ENCODE results near the gene DCP2.

The DCP2 gene

GRCh38 chr5:113061846-113062780, 85.5 kb downstream of the DCP2 start:
- Histone ChIP-seq H2BK15ac (ENCODE audit: low read depth, poor library complexity, severe bottlenecking) (no peak overlapping the region), H3K79me1 (replicated peaks; ENCODE audit: low read length, poor library complexity, severe bottlenecking) (peaks cover under 1% of the 10 kb centered on the region), H3K27ac (ENCODE audit: low read length, poor library complexity, severe bottlenecking) (peak overlapping the region; percentile 35), H4K8ac (ENCODE audit: low read length) (no peak overlapping the region), H3K18ac (ENCODE audit: low read depth in 1 of 2, low read length in 2 of 2) (no peak overlapping the region), H3K23ac (ENCODE audit: low read length in 2 of 2) (no peak overlapping the region), H3K14ac (ENCODE audit: low read length in 2 of 2) (no peak overlapping the region), H2BK12ac (ENCODE audit: low read length in 2 of 2) (peak overlapping the region; percentile 23 to 59), H2BK120ac (ENCODE audit: low read depth, low read length) (no peak overlapping the region), H4K91ac (ENCODE audit: low read length) (peak overlapping the region; percentile 32), H3K9ac (ENCODE audit: low read length) (peak overlapping the region; percentile 57), H3K4ac (ENCODE audit: low read depth in 1 of 2, low read length in 2 of 2) (no peak overlapping the region), H3K36me3 (ENCODE audit: control insufficient read depth in 1 of 2, insufficient read depth in 2 of 2, low read depth in 1 of 2, low read length in 2 of 2) (peaks cover 17 to 53% of the 10 kb centered on the region in 2 experiments), H3K27me3 (ENCODE audit: control insufficient read depth in 1 of 2, insufficient read depth in 1 of 2, low read length in 2 of 2) (no peaks in the 10 kb centered on the region), H3K4me2 (ENCODE audit: low read length, poor library complexity, severe bottlenecking) (no peak overlapping the region), H2BK5ac (ENCODE audit: low read depth, low read length, poor library complexity, severe bottlenecking) (no peak overlapping the region), H3K4me3 (ENCODE audit: insufficient read depth in 1 of 2, low read depth in 1 of 2, low read length in 2 of 2) (no peak overlapping the region), H3K9me3 (ENCODE audit: control insufficient read depth, low read length) (no peaks in the 10 kb centered on the region), H2AK5ac (ENCODE audit: low read length, severe bottlenecking) (peak overlapping the region; percentile 96), H2AFZ (ENCODE audit: low read depth, low read length) (no peak overlapping the region), H3K4me1 (ENCODE audit: control insufficient read depth, insufficient read depth, low read depth, low read length) (peaks cover 26% of the 10 kb centered on the region)
- WGBS, result 18% methylated on average over 5 of the region's 5 CpGs
- DNase-seq, result peak; percentile 60

GRCh38 chr5:113062869-113063508, 86.4 kb downstream of the DCP2 start:
- DNase-seq, result no peak
- H3K23ac ChIP-seq (ENCODE audit: low read length in 2 of 2), result no peak overlapping the region
- H4K8ac ChIP-seq (ENCODE audit: low read length), result no peak overlapping the region
- no peak overlapping the region for H2BK120ac ChIP-seq (ENCODE audit: low read depth, low read length)
- no peak overlapping the region for H2BK15ac ChIP-seq (ENCODE audit: low read depth, poor library complexity, severe bottlenecking)
- peak overlapping the region; percentile 35 for H3K27ac ChIP-seq (ENCODE audit: low read length, poor library complexity, severe bottlenecking)
- H3K18ac ChIP-seq (ENCODE audit: low read depth in 1 of 2, low read length in 2 of 2), result peak overlapping the region in 1 of 2 experiments; percentile 67
- H2AFZ ChIP-seq (ENCODE audit: low read depth, low read length), result no peak overlapping the region
- H3K27me3 ChIP-seq (ENCODE audit: control insufficient read depth in 1 of 2, insufficient read depth in 1 of 2, low read length in 2 of 2), result no peaks in the 10 kb centered on the region
- H3K79me1 ChIP-seq (replicated peaks; ENCODE audit: low read length, poor library complexity, severe bottlenecking), result no peaks in the 10 kb centered on the region
- H4K91ac ChIP-seq (ENCODE audit: low read length), result peak overlapping the region; percentile 32
- 97% methylated on average over 4 of the region's 6 CpGs for WGBS
- peak overlapping the region; percentile 57 for H3K9ac ChIP-seq (ENCODE audit: low read length)
- no peak overlapping the region for H3K4me3 ChIP-seq (ENCODE audit: insufficient read depth in 1 of 2, low read depth in 1 of 2, low read length in 2 of 2)
- peaks cover 24 to 53% of the 10 kb centered on the region in 2 experiments for H3K36me3 ChIP-seq (ENCODE audit: control insufficient read depth in 1 of 2, insufficient read depth in 2 of 2, low read depth in 1 of 2, low read length in 2 of 2)
- no peak overlapping the region for H3K14ac ChIP-seq (ENCODE audit: low read length in 2 of 2)
- no peak overlapping the region for H3K4me2 ChIP-seq (ENCODE audit: low read length, poor library complexity, severe bottlenecking)
- H3K9me3 ChIP-seq (ENCODE audit: control insufficient read depth, low read length), result no peaks in the 10 kb centered on the region
- peak overlapping the region in 1 of 2 experiments; percentile 59 for H2BK12ac ChIP-seq (ENCODE audit: low read length in 2 of 2)
- H2AK5ac ChIP-seq (ENCODE audit: low read length, severe bottlenecking), result peak overlapping the region; percentile 43
- no peak overlapping the region for H2BK5ac ChIP-seq (ENCODE audit: low read depth, low read length, poor library complexity, severe bottlenecking)
- no peak overlapping the region for H3K4ac ChIP-seq (ENCODE audit: low read depth in 1 of 2, low read length in 2 of 2)
- peaks cover 25% of the 10 kb centered on the region for H3K4me1 ChIP-seq (ENCODE audit: control insufficient read depth, insufficient read depth, low read depth, low read length)

- Histone ChIP-seq H3K9ac (ENCODE audit: low read length) (no peak overlapping the region), H3K9me3 (ENCODE audit: control insufficient read depth, low read length) (no peaks in the 10 kb centered on the region), H3K79me1 (replicated peaks; ENCODE audit: low read length, poor library complexity, severe bottlenecking) (no peaks in the 10 kb centered on the region), H3K4me2 (ENCODE audit: low read length, poor library complexity, severe bottlenecking) (no peak overlapping the region), H2BK12ac (ENCODE audit: low read length in 2 of 2) (peak overlapping the region in 1 of 2 experiments; percentile 17), H3K27me3 (ENCODE audit: control insufficient read depth in 1 of 2, insufficient read depth in 1 of 2, low read length in 2 of 2) (no peaks in the 10 kb centered on the region), H2BK15ac (ENCODE audit: low read depth, poor library complexity, severe bottlenecking) (no peak overlapping the region), H2BK120ac (ENCODE audit: low read depth, low read length) (no peak overlapping the region), H4K8ac (ENCODE audit: low read length) (no peak overlapping the region), H3K18ac (ENCODE audit: low read depth in 1 of 2, low read length in 2 of 2) (peak overlapping the region in 1 of 2 experiments; percentile 44), H3K4me3 (ENCODE audit: insufficient read depth in 1 of 2, low read depth in 1 of 2, low read length in 2 of 2) (no peak overlapping the region), H4K91ac (ENCODE audit: low read length) (peak overlapping the region; percentile 9), H2AFZ (ENCODE audit: low read depth, low read length) (no peak overlapping the region), H3K14ac (ENCODE audit: low read length in 2 of 2) (peak overlapping the region in 1 of 2 experiments; percentile 85), H2AK5ac (ENCODE audit: low read length, severe bottlenecking) (no peak overlapping the region), H3K27ac (ENCODE audit: low read length, poor library complexity, severe bottlenecking) (no peak overlapping the region), H2BK5ac (ENCODE audit: low read depth, low read length, poor library complexity, severe bottlenecking) (no peak overlapping the region), H3K4ac (ENCODE audit: low read depth in 1 of 2, low read length in 2 of 2) (peak overlapping the region in 1 of 2 experiments; percentile 35), H3K4me1 (ENCODE audit: control insufficient read depth, insufficient read depth, low read depth, low read length) (peaks cover 18% of the 10 kb centered on the region), H3K36me3 (ENCODE audit: control insufficient read depth in 1 of 2, insufficient read depth in 2 of 2, low read depth in 1 of 2, low read length in 2 of 2) (peaks cover 28 to 58% of the 10 kb centered on the region in 2 experiments), H3K23ac (ENCODE audit: low read length in 2 of 2) (no peak overlapping the region)
- 90% methylated on average over 12 of the region's 12 CpGs for WGBS
- DNase-seq, result no peak
Measured at GRCh38 chr5:113063927-113064326, 87.3 kb downstream of the DCP2 start.

GRCh38 chr5:113064806-113065205, 88.2 kb downstream of the DCP2 start:
- Histone ChIP-seq H4K91ac (ENCODE audit: low read length) (no peak overlapping the region), H3K4me2 (ENCODE audit: low read length, poor library complexity, severe bottlenecking) (no peak overlapping the region), H3K4me3 (ENCODE audit: insufficient read depth in 1 of 2, low read depth in 1 of 2, low read length in 2 of 2) (no peak overlapping the region), H2AFZ (ENCODE audit: low read depth, low read length) (no peak overlapping the region), H3K9ac (ENCODE audit: low read length) (no peak overlapping the region), H2BK5ac (ENCODE audit: low read depth, low read length, poor library complexity, severe bottlenecking) (no peak overlapping the region), H3K27ac (ENCODE audit: low read length, poor library complexity, severe bottlenecking) (no peak overlapping the region), H3K14ac (ENCODE audit: low read length in 2 of 2) (no peak overlapping the region), H3K18ac (ENCODE audit: low read depth in 1 of 2, low read length in 2 of 2) (peak overlapping the region in 1 of 2 experiments; percentile 51), H3K79me1 (replicated peaks; ENCODE audit: low read length, poor library complexity, severe bottlenecking) (no peaks in the 10 kb centered on the region), H2BK120ac (ENCODE audit: low read depth, low read length) (no peak overlapping the region), H3K27me3 (ENCODE audit: control insufficient read depth in 1 of 2, insufficient read depth in 1 of 2, low read length in 2 of 2) (no peaks in the 10 kb centered on the region), H3K4ac (ENCODE audit: low read depth in 1 of 2, low read length in 2 of 2) (no peak overlapping the region), H3K23ac (ENCODE audit: low read length in 2 of 2) (no peak overlapping the region), H2BK15ac (ENCODE audit: low read depth, poor library complexity, severe bottlenecking) (no peak overlapping the region), H3K36me3 (ENCODE audit: control insufficient read depth in 1 of 2, insufficient read depth in 2 of 2, low read depth in 1 of 2, low read length in 2 of 2) (peaks cover 28 to 63% of the 10 kb centered on the region in 2 experiments), H4K8ac (ENCODE audit: low read length) (no peak overlapping the region), H2BK12ac (ENCODE audit: low read length in 2 of 2) (no peak overlapping the region), H2AK5ac (ENCODE audit: low read length, severe bottlenecking) (no peak overlapping the region), H3K4me1 (ENCODE audit: control insufficient read depth, insufficient read depth, low read depth, low read length) (peaks cover 15% of the 10 kb centered on the region), H3K9me3 (ENCODE audit: control insufficient read depth, low read length) (no peaks in the 10 kb centered on the region)
- WGBS, result no CpG with 5 or more reads among the region's 1 CpG
- DNase-seq, result no peak
